ENCODE data around the gene ERO1B.

Gene ERO1B

GRCh38 chr1:236172041-236172579, 109.6 kb downstream of the ERO1B start:
- Histone ChIP-seq H3K9me2 (replicated peaks; ENCODE audit: low read depth, low read length) (no peaks in the 10 kb centered on the region), H3K4me1 (ENCODE audit: insufficient read depth, low read length, poor library complexity, severe bottlenecking) (no peaks in the 10 kb centered on the region), H3K79me2 (ENCODE audit: insufficient read depth, low read length) (no peaks in the 10 kb centered on the region), H3F3A (ENCODE audit: low read depth) (no peaks in the 10 kb centered on the region), H3K27me3 (ENCODE audit: insufficient read depth, low read length, poor library complexity, severe bottlenecking) (no peaks in the 10 kb centered on the region), H3K9me3 (ENCODE audit: insufficient read depth, low read depth, low read length) (no peaks in the 10 kb centered on the region), H3K9ac (ENCODE audit: low read depth, low read length, poor library complexity, severe bottlenecking) (no peak overlapping the region), H3K36me3 (ENCODE audit: insufficient read depth, low read length) (no peaks in the 10 kb centered on the region), H3K4me2 (ENCODE audit: low read depth, low read length, poor library complexity, severe bottlenecking) (no peak overlapping the region), H4K20me1 (ENCODE audit: insufficient read depth, low read length, poor library complexity, severe bottlenecking) (no peaks in the 10 kb centered on the region), H2AFZ (ENCODE audit: low read length) (no peak overlapping the region), H3K4me3 (ENCODE audit: low read length, poor library complexity, severe bottlenecking) (no peak overlapping the region)
- TF ChIP-seq CTCF (conservative IDR thresholded peaks at IDR 0.05; ENCODE audit: low read length) (no peak), EZH2phosphoT487 (IDR thresholded peaks at IDR 0.05; ENCODE audit: borderline replicate concordance) (no peak)

GRCh38 chr1:236168716-236169429, 112.9 kb downstream of the ERO1B start:
- Histone ChIP-seq H3K79me2 (ENCODE audit: insufficient read depth, low read length) (no peaks in the 10 kb centered on the region), H4K20me1 (ENCODE audit: insufficient read depth, low read length, poor library complexity, severe bottlenecking) (no peaks in the 10 kb centered on the region), H3K4me1 (ENCODE audit: insufficient read depth, low read length, poor library complexity, severe bottlenecking) (no peaks in the 10 kb centered on the region), H3K4me2 (ENCODE audit: low read depth, low read length, poor library complexity, severe bottlenecking) (no peak overlapping the region), H3K9me3 (ENCODE audit: insufficient read depth, low read depth, low read length) (no peaks in the 10 kb centered on the region), H3K36me3 (ENCODE audit: insufficient read depth, low read length) (no peaks in the 10 kb centered on the region), H3K27me3 (ENCODE audit: insufficient read depth, low read length, poor library complexity, severe bottlenecking) (no peaks in the 10 kb centered on the region), H3K4me3 (ENCODE audit: low read length, poor library complexity, severe bottlenecking) (no peak overlapping the region), H3K9ac (ENCODE audit: low read depth, low read length, poor library complexity, severe bottlenecking) (no peak overlapping the region), H3K9me2 (replicated peaks; ENCODE audit: low read depth, low read length) (no peaks in the 10 kb centered on the region), H2AFZ (ENCODE audit: low read length) (no peak overlapping the region), H3F3A (ENCODE audit: low read depth) (no peaks in the 10 kb centered on the region)
- TF ChIP-seq EZH2phosphoT487 (IDR thresholded peaks at IDR 0.05; ENCODE audit: borderline replicate concordance) = no peak
- TF ChIP-seq CTCF (conservative IDR thresholded peaks at IDR 0.05; ENCODE audit: low read length) = no peak

GRCh38 chr1:236167578-236167977, 114.2 kb downstream of the ERO1B start:
- Histone ChIP-seq H3K4me3 (ENCODE audit: low read length, poor library complexity, severe bottlenecking) (no peak overlapping the region), H3K4me2 (ENCODE audit: low read depth, low read length, poor library complexity, severe bottlenecking) (no peak overlapping the region), H2AFZ (ENCODE audit: low read length) (no peak overlapping the region), H3F3A (ENCODE audit: low read depth) (no peaks in the 10 kb centered on the region), H3K4me1 (ENCODE audit: insufficient read depth, low read length, poor library complexity, severe bottlenecking) (no peaks in the 10 kb centered on the region), H3K27me3 (ENCODE audit: insufficient read depth, low read length, poor library complexity, severe bottlenecking) (no peaks in the 10 kb centered on the region), H3K9me3 (ENCODE audit: insufficient read depth, low read depth, low read length) (no peaks in the 10 kb centered on the region), H4K20me1 (ENCODE audit: insufficient read depth, low read length, poor library complexity, severe bottlenecking) (no peaks in the 10 kb centered on the region), H3K9me2 (replicated peaks; ENCODE audit: low read depth, low read length) (no peaks in the 10 kb centered on the region), H3K9ac (ENCODE audit: low read depth, low read length, poor library complexity, severe bottlenecking) (no peak overlapping the region), H3K79me2 (ENCODE audit: insufficient read depth, low read length) (no peaks in the 10 kb centered on the region), H3K36me3 (ENCODE audit: insufficient read depth, low read length) (no peaks in the 10 kb centered on the region)
- TF ChIP-seq EZH2phosphoT487 (IDR thresholded peaks at IDR 0.05; ENCODE audit: borderline replicate concordance) = no peak

Measured in Loucy (cell line).